ENCODE measurements around the gene MPND.

GRCh38 chr19:4360081-4360569, 16.8 kb downstream of the MPND start:
- no peak for TF ChIP-seq CTCF (IDR thresholded peaks at IDR 0.05)
- TF ChIP-seq POLR2A (IDR thresholded peaks at IDR 0.05), result no peak
